PC-3 (cell line): ENCODE results near the gene JAZF1. TPM values are rescaled to one million over a fixed set of nuclear protein-coding genes. Genes with fewer than 3 reads are reported as not detected.

ENCODE experiments used
- ATAC-seq: fragments of 200-7000 bp; cut with Tn5 transposase; 2 replicates; pipeline ENCODE4 v1.9.1; 2020; ENCODE audit warnings: mild to moderate bottlenecking, moderate library complexity
- BruUV-seq: library from RNA; stranded (reverse); fragments of 400-500 nt; replicated peaks from 2 replicates; lab custom pipeline; 2021; lab: Mats Ljungman, UMichigan
- CTCF ChIA-PET: fragments of 300-600 bp; sonication (Branson Sonifier 250); formaldehyde crosslinking; loops from one replicate; lab custom pipeline; 2022; ENCODE audit warnings: antibody characterized with exemption; lab: Charles Lee
- POLR2A ChIA-PET: fragments of 300-600 bp; sonication (Branson Sonifier 250); formaldehyde crosslinking; loops from one replicate; lab custom pipeline; 2022; ENCODE audit warnings: antibody characterized with exemption; ENCODE audit not compliant: unreplicated experiment; lab: Charles Lee
- DNase-seq: peaks from one replicate; pipeline ENCODE4 v3.0.0-alpha.2; 2015
- H2AFZ ChIP-seq: fragments of 300-600 bp; sonication (generic); 2 replicates; pipeline ENCODE4 v1.6.0; 2016; ENCODE audit warnings: antibody characterized with exemption, low read length
- H3F3A ChIP-seq: fragments of 300-600 bp; sonication (generic); one replicate; pipeline ENCODE4 v1.6.0; 2017; ENCODE audit warnings: antibody characterized with exemption, low read length, control low read depth, mild to moderate bottlenecking; ENCODE audit not compliant: unreplicated experiment
- H3K27ac ChIP-seq: fragments of 300-600 bp; sonication (generic); 2 replicates; pipeline ENCODE4 v1.5.1; 2016; ENCODE audit warnings: mild to moderate bottlenecking, low read length
- H3K27me3 ChIP-seq: fragments of 300-600 bp; sonication (generic); 2 replicates; pipeline ENCODE4 v1.6.1; 2016; ENCODE audit warnings: low read length, mixed read lengths
- H3K36me3 ChIP-seq: fragments of 300-600 bp; sonication (generic); 2 replicates; pipeline ENCODE4 v1.6.1; 2016; ENCODE audit warnings: low read depth, mixed run types, low read length, mixed read lengths
- H3K4me1 ChIP-seq: fragments of 300-600 bp; sonication (generic); 2 replicates; pipeline ENCODE4 v1.5.1; 2016; ENCODE audit warnings: low read length; ENCODE audit not compliant: insufficient read depth
- H3K4me2 ChIP-seq: fragments of 300-600 bp; sonication (generic); 2 replicates; pipeline ENCODE4 v1.6.0; 2016; ENCODE audit warnings: low read length
- H3K4me3 ChIP-seq: fragments of 300-600 bp; sonication (generic); 2 replicates; pipeline ENCODE4 v1.5.1; 2016; ENCODE audit warnings: mild to moderate bottlenecking, low read length, mixed read lengths
- H3K79me2 ChIP-seq: fragments of 300-600 bp; sonication (generic); 2 replicates; pipeline ENCODE4 v1.6.1; 2017; ENCODE audit warnings: low read length, mixed read lengths
- H3K9ac ChIP-seq: fragments of 300-600 bp; sonication (generic); 2 replicates; pipeline ENCODE4 v1.6.0; 2016; ENCODE audit warnings: mild to moderate bottlenecking, low read length
- H3K9me2 ChIP-seq: fragments of 300-600 bp; sonication (generic); replicated peaks from 2 replicates; pipeline ENCODE4 v1.6.1; 2016; ENCODE audit warnings: mixed run types, low read length, mixed read lengths
- H3K9me3 ChIP-seq: fragments of 300-600 bp; sonication (generic); 2 replicates; pipeline ENCODE4 v1.6.1; 2016; ENCODE audit warnings: low read length, mixed read lengths
- H4K20me1 ChIP-seq: fragments of 300-600 bp; sonication (generic); 2 replicates; pipeline ENCODE4 v1.6.1; 2016; ENCODE audit warnings: low read length, mixed read lengths
- EZH2 ChIP-seq: fragments of 300-600 bp; sonication (generic); IDR thresholded peaks from one replicate; pipeline ENCODE4 v1.6.1; 2017; ENCODE audit warnings: antibody characterized with exemption, mild to moderate bottlenecking, low read length; ENCODE audit not compliant: unreplicated experiment
- EZH2phosphoT487 ChIP-seq: fragments of 300-600 bp; sonication (generic); IDR thresholded peaks from 2 replicates; pipeline ENCODE4 v1.6.1; 2018; ENCODE audit warnings: mild to moderate bottlenecking, antibody characterized with exemption, low read length, borderline replicate concordance
- intact Hi-C: fragments of 100-400 bp; cut with micrococcal nuclease; formaldehyde crosslinking; loops from 2 replicates; pipeline ENCODE4 v1.9.0; 2023
- total RNA-seq: library from RNA; depleted of rRNA; stranded (reverse); fragments of >200 nt; gene quantifications from 2 replicates; pipeline ENCODE4 v1.2.3, GENCODE V29; 2014
- TF ChIP-seq, protein P1 (sequence below): fragments of 300-600 bp; sonication (generic); conservative IDR thresholded peaks from 2 replicates; pipeline ENCODE4 v1.5.1; 2017; ENCODE audit warnings: antibody characterized with exemption, low read depth, mild to moderate bottlenecking, low read length

Gene JAZF1
- total RNA-seq, 1 experiment from 2014 or later: 2.3 TPM

GRCh38 chr7:28182071-28182471 lies 1.5 kb upstream of the JAZF1 start:
- no peaks in the 10 kb centered on the region for H3K27me3 ChIP-seq
- no peak overlapping the region for H3K9ac ChIP-seq
- ChIA-PET CTCF (no interaction called here), POLR2A (no interaction called here)
- no peak for DNase-seq
- no peak overlapping the region for H3K4me3 ChIP-seq
- intact Hi-C loops: no loop called here
- peaks cover 17% of the 10 kb centered on the region; the same call in 1 of the 2 replicates for H3K79me2 ChIP-seq
- H2AFZ ChIP-seq: no peak overlapping the region
- no TSS peak for BruUV-seq
- H3K4me1 ChIP-seq: peaks cover 12% of the 10 kb centered on the region
- no peak for ATAC-seq
- TF ChIP-seq EZH2 (no peak), EZH2phosphoT487 (no peak)
- TF ChIP-seq, protein P1, sequence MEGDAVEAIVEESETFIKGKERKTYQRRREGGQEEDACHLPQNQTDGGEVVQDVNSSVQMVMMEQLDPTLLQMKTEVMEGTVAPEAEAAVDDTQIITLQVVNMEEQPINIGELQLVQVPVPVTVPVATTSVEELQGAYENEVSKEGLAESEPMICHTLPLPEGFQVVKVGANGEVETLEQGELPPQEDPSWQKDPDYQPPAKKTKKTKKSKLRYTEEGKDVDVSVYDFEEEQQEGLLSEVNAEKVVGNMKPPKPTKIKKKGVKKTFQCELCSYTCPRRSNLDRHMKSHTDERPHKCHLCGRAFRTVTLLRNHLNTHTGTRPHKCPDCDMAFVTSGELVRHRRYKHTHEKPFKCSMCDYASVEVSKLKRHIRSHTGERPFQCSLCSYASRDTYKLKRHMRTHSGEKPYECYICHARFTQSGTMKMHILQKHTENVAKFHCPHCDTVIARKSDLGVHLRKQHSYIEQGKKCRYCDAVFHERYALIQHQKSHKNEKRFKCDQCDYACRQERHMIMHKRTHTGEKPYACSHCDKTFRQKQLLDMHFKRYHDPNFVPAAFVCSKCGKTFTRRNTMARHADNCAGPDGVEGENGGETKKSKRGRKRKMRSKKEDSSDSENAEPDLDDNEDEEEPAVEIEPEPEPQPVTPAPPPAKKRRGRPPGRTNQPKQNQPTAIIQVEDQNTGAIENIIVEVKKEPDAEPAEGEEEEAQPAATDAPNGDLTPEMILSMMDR: no peak
- no peaks in the 10 kb centered on the region for H4K20me1 ChIP-seq
- H3K9me2 ChIP-seq: no peaks in the 10 kb centered on the region
- no peak overlapping the region for H3K4me2 ChIP-seq
- no peak overlapping the region for H3K27ac ChIP-seq
- no peaks in the 10 kb centered on the region for H3K9me3 ChIP-seq
- H3F3A ChIP-seq: no peaks in the 10 kb centered on the region
- H3K36me3 ChIP-seq: no peaks in the 10 kb centered on the region

- no peaks in the 10 kb centered on the region for H3K36me3 ChIP-seq
- H3K79me2 ChIP-seq: peaks cover 17% of the 10 kb centered on the region; the same call in 1 of the 2 replicates
- H3K4me3 ChIP-seq: peak overlapping the region; percentile 73; the same call in 1 of the 2 replicates
- no peak overlapping the region for H3K9ac ChIP-seq
- H3K9me3 ChIP-seq: no peaks in the 10 kb centered on the region
- H3K27me3 ChIP-seq: no peaks in the 10 kb centered on the region
- no peaks in the 10 kb centered on the region for H3F3A ChIP-seq
- POLR2A ChIA-PET: no interaction called here
- no peaks in the 10 kb centered on the region for H4K20me1 ChIP-seq
- no peak overlapping the region for H3K27ac ChIP-seq
- peak overlapping the region; percentile 98; the same call in 1 of the 2 replicates for H2AFZ ChIP-seq
- peak overlapping the region; percentile 94; the same call in 1 of the 2 replicates for H3K4me2 ChIP-seq
- CTCF ChIA-PET: no interaction called here
- H3K9me2 ChIP-seq: no peaks in the 10 kb centered on the region
- no peak for DNase-seq
- peaks cover 12% of the 10 kb centered on the region for H3K4me1 ChIP-seq
- TF ChIP-seq, protein P1: no peak
- TF ChIP-seq EZH2phosphoT487: no peak
- no peak for TF ChIP-seq EZH2
- intact Hi-C loops: no loop called here
- ATAC-seq: no peak
- BruUV-seq: no TSS peak
These were observed 821 bp upstream of the JAZF1 start for GRCh38 chr7:28181416-28181815.

- CTCF ChIA-PET: no interaction called here
- DNase-seq (no peak), ATAC-seq (peak; percentile 6; the same call in 1 of the 2 replicates)
- Histone ChIP-seq H3K4me2 (no peak overlapping the region), H3K36me3 (no peaks in the 10 kb centered on the region), H3F3A (no peaks in the 10 kb centered on the region), H3K27ac (no peak overlapping the region), H3K9me2 (no peaks in the 10 kb centered on the region), H3K27me3 (no peaks in the 10 kb centered on the region), H3K79me2 (peaks cover 17% of the 10 kb centered on the region; the same call in 1 of the 2 replicates), H3K4me1 (peaks cover 12% of the 10 kb centered on the region), H3K9me3 (no peaks in the 10 kb centered on the region), H3K9ac (no peak overlapping the region), H3K4me3 (peak overlapping the region; percentile 77), H2AFZ (peak overlapping the region; percentile 83), H4K20me1 (no peaks in the 10 kb centered on the region)
- no peak for TF ChIP-seq EZH2
- TF ChIP-seq, protein P1: no peak
- intact Hi-C loops: no loop called here
- BruUV-seq: no TSS peak
- POLR2A ChIA-PET: no interaction called here
These were observed 598 bp downstream of the JAZF1 start for GRCh38 chr7:28180031-28180363.
